Fibroblast of lung (primary cell): ENCODE measurements around the gene MARF1. TPM values are rescaled to one million over a fixed set of nuclear protein-coding genes. Genes with fewer than 3 reads are reported as not detected.

Experiments
- DNase-seq, 2 donors: peaks; one replicate each; pipeline versions ENCODE4 v3.0.0 to v3.0.0-alpha.2; 2010; ENCODE audit warnings: low read depth in 2 of 2
- H2AFZ ChIP-seq: 2 replicates; pipeline ENCODE4 v1.5.1; 2012; ENCODE audit warnings: low read length, control low read depth, inconsistent platforms
- H3K27ac ChIP-seq: 2 replicates; pipeline ENCODE4 v1.5.1; 2011; ENCODE audit warnings: low read length, control low read depth; ENCODE audit not compliant: insufficient read depth
- H3K27me3 ChIP-seq: 2 replicates; pipeline ENCODE4 v1.5.1; 2011; ENCODE audit warnings: mild to moderate bottlenecking, low read length; ENCODE audit not compliant: control insufficient read depth, insufficient read depth
- H3K36me3 ChIP-seq: 2 replicates; pipeline ENCODE4 v1.5.1; 2011; ENCODE audit warnings: low read length; ENCODE audit not compliant: control insufficient read depth, insufficient read depth
- H3K4me1 ChIP-seq: 2 replicates; pipeline ENCODE4 v1.5.1; 2011; ENCODE audit warnings: low read length; ENCODE audit not compliant: control insufficient read depth, insufficient read depth; ENCODE audit errors: extremely low read depth
- H3K4me2 ChIP-seq: 2 replicates; pipeline ENCODE4 v1.5.1; 2011; ENCODE audit warnings: low read length, control low read depth; ENCODE audit not compliant: insufficient read depth; ENCODE audit errors: extremely low read depth
- H3K4me3 ChIP-seq, 4 experiments: fragments of 200-600 bp in 1 of 4; sonication (generic) in 1 of 4; replicated peaks in 1 of 4; 2 replicates each; pipeline ENCODE4 v1.5.1; 2011 to 2016; ENCODE audit warnings: low read length in 4 of 4, low read depth in 3 of 4, mild to moderate bottlenecking in 3 of 4, control low read depth in 2 of 4, inconsistent platforms in 1 of 4, mixed read lengths in 1 of 4; ENCODE audit not compliant: insufficient read depth in 1 of 4; ENCODE audit errors: control extremely low read depth in 1 of 4
- H3K79me2 ChIP-seq: 2 replicates; pipeline ENCODE4 v1.5.1; 2012; ENCODE audit warnings: mild to moderate bottlenecking, low read length, inconsistent platforms; ENCODE audit not compliant: control insufficient read depth, insufficient read depth
- H3K9ac ChIP-seq: 2 replicates; pipeline ENCODE4 v1.5.1; 2011; ENCODE audit warnings: mild to moderate bottlenecking, low read length, control low read depth; ENCODE audit not compliant: insufficient read depth
- H3K9me3 ChIP-seq: 2 replicates; pipeline ENCODE4 v1.5.1; 2012; ENCODE audit warnings: low read depth, low read length; ENCODE audit not compliant: control insufficient read depth, insufficient read depth
- H4K20me1 ChIP-seq: 2 replicates; pipeline ENCODE4 v1.5.1; 2011; ENCODE audit warnings: low read length; ENCODE audit not compliant: control insufficient read depth, insufficient read depth; ENCODE audit errors: extremely low read depth
- CTCF ChIP-seq, 2 donors: IDR thresholded peaks in 1 of 2; conservative IDR thresholded peaks in 1 of 2; 1 replicate in 1 of 2; 2 replicates in 1 of 2; pipeline ENCODE4 v1.5.1; 2011 to 2012; ENCODE audit warnings: low read length in 2 of 2, control low read depth in 1 of 2, inconsistent platforms in 1 of 2, low read depth in 1 of 2, mild to moderate bottlenecking in 1 of 2
- EZH2 ChIP-seq: IDR thresholded peaks from 2 replicates; pipeline ENCODE4 v1.5.1; 2012; ENCODE audit warnings: low read length, control low read depth, mild to moderate bottlenecking; ENCODE audit errors: missing control alignments
- polyA plus RNA-seq, 2 donors: library from polyadenylated mRNA; depleted of rRNA in 1 of 2; stranded (reverse) in 1 of 2; unstranded in 1 of 2; fragments of >200 nt; gene quantifications; 2 replicates each; pipeline ENCODE4 v1.2.1, GENCODE V29; 2011 to 2012; ENCODE audit warnings: missing spikeins in 1 of 2
- total RNA-seq: library from RNA; depleted of rRNA; stranded (reverse); fragments of >200 nt; gene quantifications from 2 replicates; pipeline ENCODE4 v1.2.1, GENCODE V29; 2014

The MARF1 gene
- total and polyA plus RNA-seq, 2 donors (not counting 1 experiment from before 2014, with no cell fraction given): 14.6 to 18.8 TPM

GRCh38 chr16:15606518-15607220 is 36.3 kb downstream of the MARF1 start:
- DNase-seq: no peak
- Histone ChIP-seq H3K79me2 (no peaks in the 10 kb centered on the region), H3K27ac (no peak overlapping the region), H4K20me1 (no peaks in the 10 kb centered on the region), H3K4me2 (no peak overlapping the region), H3K9ac (no peak overlapping the region), H2AFZ (no peak overlapping the region), H3K27me3 (no peaks in the 10 kb centered on the region), H3K4me3 (no peak overlapping the region), H3K36me3 (peaks cover 6% of the 10 kb centered on the region), H3K9me3 (no peaks in the 10 kb centered on the region), H3K4me1 (peaks cover 3% of the 10 kb centered on the region)
- TF ChIP-seq EZH2 (no peak), CTCF (conservative IDR thresholded peaks at IDR 0.05 in 1 of 2, IDR thresholded peaks at IDR 0.05 in 1 of 2; ENCODE audit: low read depth in 1 of 2, low read length in 2 of 2) (no peak)

- Histone ChIP-seq H3K4me3 (no peak overlapping the region), H3K4me2 (no peak overlapping the region), H3K9ac (no peak overlapping the region), H3K4me1 (peaks cover 3% of the 10 kb centered on the region), H3K27me3 (no peaks in the 10 kb centered on the region), H2AFZ (no peak overlapping the region), H3K9me3 (no peaks in the 10 kb centered on the region), H3K27ac (no peak overlapping the region), H3K79me2 (no peaks in the 10 kb centered on the region), H3K36me3 (peaks cover 7% of the 10 kb centered on the region), H4K20me1 (no peaks in the 10 kb centered on the region)
- TF ChIP-seq EZH2 (no peak), CTCF (conservative IDR thresholded peaks at IDR 0.05 in 1 of 2, IDR thresholded peaks at IDR 0.05 in 1 of 2; ENCODE audit: low read depth in 1 of 2, low read length in 2 of 2) (no peak)
- DNase-seq: no peak
Observed at GRCh38 chr16:15605839-15606517, 37.0 kb downstream of the MARF1 start.

- no peaks in the 10 kb centered on the region for H3K9me3 ChIP-seq
- no peak overlapping the region for H3K4me3 ChIP-seq
Observed at GRCh38 chr16:15604460-15605440, 38.2 kb downstream of the MARF1 start.

More at GRCh38 chr16:15604460-15605440, 38.2 kb downstream of the MARF1 start:
- Histone ChIP-seq H3K27ac (no peak overlapping the region), H3K4me2 (no peak overlapping the region), H3K4me1 (peaks cover 3% of the 10 kb centered on the region), H3K79me2 (no peaks in the 10 kb centered on the region), H2AFZ (no peak overlapping the region), H4K20me1 (no peaks in the 10 kb centered on the region), H3K9ac (no peak overlapping the region), H3K36me3 (peaks cover 8% of the 10 kb centered on the region), H3K27me3 (no peaks in the 10 kb centered on the region)
- peak in 1 of 2 donors; percentile 47 for DNase-seq
- TF ChIP-seq CTCF (conservative IDR thresholded peaks at IDR 0.05 in 1 of 2, IDR thresholded peaks at IDR 0.05 in 1 of 2; ENCODE audit: low read depth in 1 of 2, low read length in 2 of 2) (no peak), EZH2 (no peak)
